Measurements from ENCODE around the gene MLLT3.

Gene MLLT3

DNA sequence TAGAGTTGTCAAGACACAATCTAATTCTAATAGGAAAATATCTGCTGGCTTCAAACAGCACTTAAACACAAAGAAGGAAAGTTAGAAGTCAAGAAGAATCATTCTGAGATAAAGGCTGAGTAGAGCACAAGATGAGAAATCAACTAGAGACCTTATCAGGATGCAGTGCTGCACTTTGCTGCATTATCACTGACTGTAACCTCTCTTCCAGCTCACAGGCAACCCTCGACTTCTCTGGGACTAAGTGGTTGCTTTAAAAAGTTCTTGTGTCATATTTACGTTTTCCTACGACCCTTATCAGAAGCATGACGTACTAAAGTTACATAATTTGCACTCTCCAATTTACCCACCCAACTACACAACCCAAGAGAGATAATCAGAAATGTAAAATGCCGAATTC is 176.1 kb downstream of the MLLT3 start:
- Histone ChIP-seq H2AFZ (ENCODE audit: low read depth, low read length) (no peak overlapping the region), H3K4me3 (ENCODE audit: low read length) (no peak overlapping the region), H3K9me3 (ENCODE audit: low read length) (no peaks in the 10 kb centered on the region), H3K36me3 (ENCODE audit: insufficient read depth, low read length) (peaks cover 10% of the 10 kb centered on the region), H3K4me1 (ENCODE audit: insufficient read depth, low read length) (no peaks in the 10 kb centered on the region), H3K27me3 (ENCODE audit: insufficient read depth, low read length) (no peaks in the 10 kb centered on the region)

DNA sequence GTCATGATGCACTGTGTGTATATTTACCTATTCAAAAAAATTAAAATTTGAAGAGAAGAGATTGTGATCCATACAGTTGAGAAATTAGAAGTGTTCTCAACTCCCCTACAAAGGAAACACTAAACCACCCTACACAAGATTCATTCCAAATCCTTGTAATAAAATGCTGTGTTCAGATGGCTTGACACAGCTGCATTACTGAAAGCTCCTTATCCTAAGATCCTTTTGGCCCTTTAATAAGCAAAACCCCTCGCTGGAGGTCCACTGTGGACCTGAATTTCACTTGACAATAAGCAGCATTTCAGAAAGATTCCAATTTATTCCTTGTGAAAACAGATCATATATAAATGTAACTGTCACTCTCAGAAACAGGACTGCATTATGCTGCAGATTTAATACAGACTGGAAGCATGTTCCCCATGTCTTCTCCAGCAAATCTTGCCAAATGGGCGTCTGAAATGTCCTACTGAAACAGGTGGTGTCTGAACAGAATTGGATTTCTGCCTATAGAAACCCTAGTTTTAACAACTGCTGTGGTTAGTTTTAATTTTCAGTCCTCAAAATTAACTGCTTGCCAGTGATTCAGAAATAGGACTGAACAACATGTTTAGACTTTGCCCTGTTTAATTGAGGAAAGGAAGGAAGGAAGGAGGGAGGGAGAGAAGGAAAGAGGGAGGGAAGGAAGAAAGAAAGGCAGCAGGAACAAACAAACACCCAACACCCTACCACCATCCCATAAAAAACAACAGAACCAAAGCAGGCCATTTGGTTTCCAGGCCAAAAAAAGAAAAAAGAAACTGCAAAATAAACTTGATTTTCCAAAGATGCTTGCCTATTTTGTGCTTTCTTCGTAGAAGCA is 179.6 kb downstream of the MLLT3 start:
- Histone ChIP-seq H3K27me3 (ENCODE audit: insufficient read depth, low read length) (no peaks in the 10 kb centered on the region), H3K9me3 (ENCODE audit: low read length) (no peaks in the 10 kb centered on the region), H3K4me3 (ENCODE audit: low read length) (no peak overlapping the region), H2AFZ (ENCODE audit: low read depth, low read length) (no peak overlapping the region), H3K4me1 (ENCODE audit: insufficient read depth, low read length) (no peaks in the 10 kb centered on the region), H3K36me3 (ENCODE audit: insufficient read depth, low read length) (peaks cover 8% of the 10 kb centered on the region)

DNA sequence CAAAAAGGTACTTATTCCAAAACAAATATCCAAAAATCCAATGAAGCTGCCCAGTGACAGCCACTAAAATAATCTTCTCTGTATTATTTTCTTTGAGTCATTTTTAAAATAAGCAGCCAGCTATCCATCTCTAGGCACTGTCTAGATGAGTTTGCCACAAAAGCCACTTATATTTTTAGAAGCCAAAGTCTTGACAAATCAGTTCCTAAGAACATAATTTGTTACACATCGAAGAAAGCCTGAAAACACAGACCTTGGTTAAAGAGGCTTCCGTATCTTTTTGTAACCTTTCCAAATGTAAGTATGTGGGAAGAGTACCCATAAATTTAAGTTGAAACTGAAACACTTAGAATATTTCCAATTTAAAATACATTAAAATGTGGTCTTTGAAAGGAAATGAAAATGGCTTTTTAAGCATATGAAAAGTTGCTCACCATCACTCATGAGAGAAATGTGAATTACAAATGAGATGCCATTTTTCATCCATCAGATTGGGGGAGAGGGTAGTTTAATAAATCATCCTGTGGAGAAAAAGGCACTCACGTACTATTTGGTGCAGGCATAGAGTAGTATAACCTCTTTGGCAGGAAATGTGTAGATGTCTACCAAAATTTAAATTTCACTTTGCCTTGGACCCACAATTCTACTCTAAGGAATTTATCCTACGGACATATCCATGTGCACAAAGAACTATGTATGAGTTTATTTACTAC is 180.4 kb downstream of the MLLT3 start:
- H3K4me1 ChIP-seq (ENCODE audit: insufficient read depth, low read length) = no peaks in the 10 kb centered on the region
- no peak overlapping the region for H3K4me3 ChIP-seq (ENCODE audit: low read length)
- H2AFZ ChIP-seq (ENCODE audit: low read depth, low read length) = no peak overlapping the region
- H3K27me3 ChIP-seq (ENCODE audit: insufficient read depth, low read length) = no peaks in the 10 kb centered on the region
- H3K9me3 ChIP-seq (ENCODE audit: low read length) = no peaks in the 10 kb centered on the region
- H3K36me3 ChIP-seq (ENCODE audit: insufficient read depth, low read length) = peaks cover 2% of the 10 kb centered on the region

DNA sequence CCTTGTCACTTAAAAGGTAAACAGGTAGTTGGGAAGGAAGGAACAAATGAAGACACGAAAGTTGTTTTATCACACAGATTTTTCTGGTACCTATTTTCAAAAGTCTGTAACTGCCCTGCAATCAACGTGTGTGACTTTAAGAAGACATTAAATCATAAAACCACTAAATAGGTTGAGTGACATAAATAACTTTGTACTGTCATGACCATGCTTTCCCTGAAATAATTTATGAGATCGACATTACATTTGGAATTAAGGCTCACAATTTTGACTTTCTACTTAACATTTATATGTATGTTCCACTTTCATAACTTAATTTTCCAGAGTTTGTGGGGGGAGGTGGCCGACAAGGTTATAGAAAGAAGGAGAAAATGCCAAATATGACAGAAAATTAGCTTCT is 181.1 kb downstream of the MLLT3 start:
- peaks cover 2% of the 10 kb centered on the region for H3K36me3 ChIP-seq (ENCODE audit: insufficient read depth, low read length)
- H3K4me3 ChIP-seq (ENCODE audit: low read length) = no peak overlapping the region
- H3K27me3 ChIP-seq (ENCODE audit: insufficient read depth, low read length) = no peaks in the 10 kb centered on the region
- no peaks in the 10 kb centered on the region for H3K9me3 ChIP-seq (ENCODE audit: low read length)
- H3K4me1 ChIP-seq (ENCODE audit: insufficient read depth, low read length) = no peaks in the 10 kb centered on the region
- no peak overlapping the region for H2AFZ ChIP-seq (ENCODE audit: low read depth, low read length)

DNA sequence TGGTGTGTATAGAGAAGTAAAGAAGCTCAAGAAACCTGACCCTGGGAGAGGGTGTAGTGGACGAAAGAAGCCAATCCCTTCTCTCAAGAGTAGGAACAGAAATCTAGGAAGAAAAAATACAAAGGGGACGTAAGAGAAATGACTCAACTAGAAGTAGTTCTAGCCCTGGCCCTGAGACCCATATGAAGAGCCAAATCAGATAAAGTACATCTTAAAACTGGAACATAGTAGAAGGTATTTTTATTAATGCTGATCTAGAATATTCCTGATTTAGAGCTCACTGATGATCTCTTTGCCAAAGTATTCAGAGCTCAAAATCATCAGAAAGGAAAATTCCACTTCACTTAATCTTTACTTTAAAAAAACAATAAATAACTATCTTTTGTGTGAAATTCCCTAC is 184.8 kb downstream of the MLLT3 start:
- Histone ChIP-seq H3K9me3 (ENCODE audit: low read length) (no peaks in the 10 kb centered on the region), H3K36me3 (ENCODE audit: insufficient read depth, low read length) (peaks cover 2% of the 10 kb centered on the region), H3K4me1 (ENCODE audit: insufficient read depth, low read length) (no peaks in the 10 kb centered on the region), H3K27me3 (ENCODE audit: insufficient read depth, low read length) (no peaks in the 10 kb centered on the region), H3K4me3 (ENCODE audit: low read length) (no peak overlapping the region), H2AFZ (ENCODE audit: low read depth, low read length) (no peak overlapping the region)

DNA sequence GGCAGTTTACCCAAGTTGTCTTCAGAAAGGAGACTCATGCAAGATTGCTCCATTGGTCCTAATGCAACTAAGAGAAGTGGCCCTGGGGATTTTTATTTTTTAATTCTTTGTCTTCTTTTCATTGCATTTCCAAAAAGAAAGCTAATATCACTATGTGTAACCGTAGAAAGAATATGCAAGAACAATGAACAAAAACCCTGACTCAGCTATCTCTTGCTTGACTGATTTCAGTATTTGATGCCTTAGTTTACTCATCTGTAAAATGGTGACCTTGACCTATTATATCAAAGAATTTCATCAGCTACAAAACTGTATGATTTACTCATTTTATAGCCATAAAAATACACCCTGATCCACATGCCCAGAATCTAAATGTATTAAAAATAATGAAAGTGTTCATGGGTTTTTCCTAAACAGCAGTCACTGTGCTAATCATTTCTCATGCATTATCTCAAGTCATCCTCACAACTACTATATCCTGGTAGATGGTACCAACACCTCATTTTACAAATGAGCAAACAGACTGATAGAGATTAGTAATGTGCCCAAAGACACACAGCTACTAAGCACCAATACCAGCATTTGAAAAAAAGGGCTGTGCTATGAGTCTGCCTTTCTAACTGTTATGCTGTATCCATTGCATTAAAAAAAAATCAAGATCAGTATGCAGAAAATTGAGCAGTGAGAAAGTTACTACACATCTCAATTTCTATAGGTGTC is 185.7 kb downstream of the MLLT3 start:
- Histone ChIP-seq H3K4me1 (ENCODE audit: insufficient read depth, low read length) (no peaks in the 10 kb centered on the region), H3K27me3 (ENCODE audit: insufficient read depth, low read length) (no peaks in the 10 kb centered on the region), H3K9me3 (ENCODE audit: low read length) (no peaks in the 10 kb centered on the region), H3K4me3 (ENCODE audit: low read length) (no peak overlapping the region), H3K36me3 (ENCODE audit: insufficient read depth, low read length) (peaks cover 2% of the 10 kb centered on the region), H2AFZ (ENCODE audit: low read depth, low read length) (no peak overlapping the region)

DNA sequence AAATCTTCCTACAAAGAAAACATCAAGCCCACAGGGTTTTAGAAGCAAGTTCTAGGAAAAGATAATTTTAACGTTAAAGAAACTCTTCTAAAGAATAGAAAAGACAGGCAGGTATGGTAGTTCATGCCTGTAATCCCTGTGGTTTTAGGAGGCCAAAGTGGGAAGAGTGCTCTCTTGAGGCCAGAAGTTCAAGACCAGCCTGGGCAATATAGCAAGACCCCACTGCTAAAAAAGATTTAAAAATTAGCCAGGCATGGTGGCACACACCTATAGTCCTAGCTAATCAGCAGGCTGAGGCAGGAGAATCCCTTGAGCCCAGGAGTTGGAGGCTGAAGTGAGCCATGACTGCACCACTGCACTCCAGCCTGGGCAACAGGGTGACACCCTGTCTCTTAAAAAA is 193.3 kb downstream of the MLLT3 start:
- Histone ChIP-seq H2AFZ (ENCODE audit: low read depth, low read length) (no peak overlapping the region), H3K4me3 (ENCODE audit: low read length) (no peak overlapping the region), H3K27me3 (ENCODE audit: insufficient read depth, low read length) (no peaks in the 10 kb centered on the region), H3K36me3 (ENCODE audit: insufficient read depth, low read length) (no peaks in the 10 kb centered on the region), H3K4me1 (ENCODE audit: insufficient read depth, low read length) (no peaks in the 10 kb centered on the region), H3K9me3 (ENCODE audit: low read length) (no peaks in the 10 kb centered on the region)

DNA sequence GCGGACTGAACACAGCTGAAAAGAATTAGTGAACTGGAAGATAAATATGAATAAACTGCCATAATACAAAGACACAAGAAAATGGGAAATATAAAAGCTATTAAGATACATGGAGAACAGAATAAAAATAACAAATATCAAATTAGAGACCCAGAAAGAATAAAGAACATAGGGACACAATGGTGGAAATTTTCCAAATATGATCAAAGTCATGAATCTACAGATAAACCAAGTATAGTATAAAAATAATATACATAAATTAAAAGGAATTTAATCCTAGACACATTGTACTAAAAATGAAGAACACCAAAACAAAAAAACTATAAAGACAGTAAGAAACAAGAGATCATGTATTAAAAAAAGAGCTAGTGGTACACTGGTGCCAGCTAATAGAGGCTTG is 194.9 kb downstream of the MLLT3 start:
- H3K4me3 ChIP-seq (ENCODE audit: low read length) = no peak overlapping the region
- no peaks in the 10 kb centered on the region for H3K4me1 ChIP-seq (ENCODE audit: insufficient read depth, low read length)
- H2AFZ ChIP-seq (ENCODE audit: low read depth, low read length) = no peak overlapping the region
- H3K36me3 ChIP-seq (ENCODE audit: insufficient read depth, low read length) = no peaks in the 10 kb centered on the region
- no peaks in the 10 kb centered on the region for H3K9me3 ChIP-seq (ENCODE audit: low read length)
- no peaks in the 10 kb centered on the region for H3K27me3 ChIP-seq (ENCODE audit: insufficient read depth, low read length)

DNA sequence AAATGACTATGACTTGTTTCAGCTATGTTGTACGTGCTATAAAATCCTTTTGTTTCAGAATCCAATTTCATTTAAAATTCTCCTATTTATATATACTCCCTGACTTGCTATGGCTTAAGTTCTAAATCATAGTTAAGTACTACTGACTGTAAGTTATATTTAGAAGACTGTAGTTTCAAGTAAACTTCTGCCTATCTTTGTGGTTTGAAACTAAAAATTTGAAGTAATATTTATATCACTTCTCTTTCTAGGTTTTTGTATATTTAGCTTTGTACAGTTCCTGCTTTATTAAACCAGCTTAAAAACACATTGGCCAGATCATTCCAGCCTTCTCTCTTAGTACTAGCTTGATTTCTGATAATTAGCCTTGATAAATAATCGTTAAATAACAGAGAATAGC is 196.3 kb downstream of the MLLT3 start:
- Histone ChIP-seq H3K36me3 (ENCODE audit: insufficient read depth, low read length) (no peaks in the 10 kb centered on the region), H3K27me3 (ENCODE audit: insufficient read depth, low read length) (no peaks in the 10 kb centered on the region), H2AFZ (ENCODE audit: low read depth, low read length) (no peak overlapping the region), H3K4me1 (ENCODE audit: insufficient read depth, low read length) (no peaks in the 10 kb centered on the region), H3K4me3 (ENCODE audit: low read length) (no peak overlapping the region), H3K9me3 (ENCODE audit: low read length) (no peaks in the 10 kb centered on the region)

DNA sequence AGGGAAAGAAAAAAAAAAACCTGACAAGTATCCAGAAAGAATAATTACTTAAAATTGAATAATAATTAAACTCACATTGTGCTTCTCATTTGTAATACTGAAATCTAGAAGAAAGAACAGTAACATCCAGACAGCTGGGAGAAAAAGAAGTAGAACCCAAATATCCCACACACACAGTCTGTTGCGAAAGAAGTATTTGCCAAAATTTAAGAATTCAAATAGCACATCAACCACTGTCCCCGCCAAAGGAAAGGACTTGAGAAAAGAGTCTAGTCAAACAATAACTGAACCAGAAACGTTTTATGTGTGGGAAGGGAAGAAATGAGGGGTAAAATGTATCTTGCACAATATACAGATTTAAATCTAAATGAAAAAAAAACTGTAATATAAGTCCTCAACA is 202.8 kb downstream of the MLLT3 start:
- H2AFZ ChIP-seq (ENCODE audit: low read depth, low read length) = no peak overlapping the region
- H3K4me1 ChIP-seq (ENCODE audit: insufficient read depth, low read length) = no peaks in the 10 kb centered on the region
- no peak overlapping the region for H3K4me3 ChIP-seq (ENCODE audit: low read length)
- no peaks in the 10 kb centered on the region for H3K9me3 ChIP-seq (ENCODE audit: low read length)
- no peaks in the 10 kb centered on the region for H3K36me3 ChIP-seq (ENCODE audit: insufficient read depth, low read length)
- H3K27me3 ChIP-seq (ENCODE audit: insufficient read depth, low read length) = no peaks in the 10 kb centered on the region

DNA sequence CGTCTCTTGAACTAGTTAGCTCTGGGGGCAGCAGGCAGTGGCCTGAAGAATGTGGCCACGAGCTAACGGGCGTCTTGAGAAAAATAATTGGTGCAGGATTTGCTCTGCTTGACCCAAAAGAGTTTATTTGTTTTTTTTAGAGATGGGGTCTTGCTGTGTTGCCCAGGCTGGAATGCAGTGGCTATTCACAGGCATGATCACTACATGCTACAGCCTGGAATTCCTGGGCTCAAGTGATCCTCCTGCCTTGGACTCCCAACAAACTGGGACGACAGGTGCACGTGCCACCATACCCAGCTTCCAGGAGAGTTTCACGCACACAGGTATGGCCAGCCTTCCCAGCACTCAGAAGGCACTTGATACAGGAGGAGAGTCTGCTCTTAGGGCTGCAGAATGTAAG is 203.8 kb downstream of the MLLT3 start:
- Histone ChIP-seq H3K9me3 (ENCODE audit: low read length) (no peaks in the 10 kb centered on the region), H3K27me3 (ENCODE audit: insufficient read depth, low read length) (no peaks in the 10 kb centered on the region), H3K4me3 (ENCODE audit: low read length) (no peak overlapping the region), H3K4me1 (ENCODE audit: insufficient read depth, low read length) (no peaks in the 10 kb centered on the region), H2AFZ (ENCODE audit: low read depth, low read length) (no peak overlapping the region), H3K36me3 (ENCODE audit: insufficient read depth, low read length) (peaks cover 3% of the 10 kb centered on the region)

DNA sequence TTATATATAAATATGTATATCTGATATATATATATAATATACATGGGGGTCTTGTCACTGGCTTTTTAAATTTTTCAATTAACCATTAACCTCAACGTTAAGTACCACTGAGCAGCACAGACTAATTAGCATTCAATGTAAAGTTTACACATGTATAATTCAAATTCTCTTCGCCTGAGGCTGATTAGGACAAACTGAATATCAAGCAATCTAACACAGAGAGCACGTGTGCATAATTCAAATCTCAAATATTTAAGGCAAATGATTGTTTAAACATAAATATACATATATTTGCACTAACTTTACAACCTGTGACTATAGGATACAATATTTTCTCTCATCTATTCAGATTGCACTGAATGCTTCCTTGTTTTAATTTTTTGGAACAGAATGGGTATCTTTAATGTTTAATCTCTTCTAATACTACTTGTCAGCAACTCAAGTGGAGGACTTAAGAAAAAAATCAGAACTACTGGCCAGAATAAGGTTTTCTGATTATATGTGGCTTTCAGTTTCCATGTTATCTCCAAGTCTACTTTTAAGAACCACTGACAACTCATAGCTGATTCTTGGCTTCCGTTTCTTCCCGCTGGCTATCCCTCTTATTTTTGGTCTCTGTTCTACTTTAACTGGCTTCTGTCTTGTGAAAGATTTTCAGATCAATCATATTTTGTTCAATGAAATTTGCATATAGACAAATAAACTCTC is 204.8 kb downstream of the MLLT3 start:
- no peak overlapping the region for H2AFZ ChIP-seq (ENCODE audit: low read depth, low read length)
- no peaks in the 10 kb centered on the region for H3K27me3 ChIP-seq (ENCODE audit: insufficient read depth, low read length)
- H3K4me3 ChIP-seq (ENCODE audit: low read length) = no peak overlapping the region
- H3K4me1 ChIP-seq (ENCODE audit: insufficient read depth, low read length) = no peaks in the 10 kb centered on the region
- H3K9me3 ChIP-seq (ENCODE audit: low read length) = no peaks in the 10 kb centered on the region
- H3K36me3 ChIP-seq (ENCODE audit: insufficient read depth, low read length) = peaks cover 4% of the 10 kb centered on the region

DNA sequence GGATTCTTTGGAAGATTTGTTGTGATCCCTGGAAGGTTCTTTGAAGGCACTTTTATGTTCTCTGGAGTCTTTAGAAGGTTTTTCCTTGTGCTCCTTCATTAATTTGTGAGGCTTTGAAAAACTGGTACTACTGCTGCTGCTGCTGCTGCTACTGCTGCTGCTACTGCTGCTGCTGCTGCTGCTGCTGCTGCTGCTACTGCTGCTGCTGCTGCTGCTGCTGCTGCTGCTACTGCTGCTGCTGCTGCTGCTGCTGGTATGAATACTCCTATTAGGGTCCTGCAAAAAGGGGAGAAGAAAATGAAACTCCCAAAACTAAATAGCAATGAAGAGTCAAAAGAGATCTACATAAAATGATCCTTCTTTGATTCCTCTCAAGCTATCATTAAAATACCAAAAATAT is 208.1 kb downstream of the MLLT3 start:
- no peaks in the 10 kb centered on the region for H3K27me3 ChIP-seq (ENCODE audit: insufficient read depth, low read length)
- no peak overlapping the region for H2AFZ ChIP-seq (ENCODE audit: low read depth, low read length)
- H3K9me3 ChIP-seq (ENCODE audit: low read length) = no peaks in the 10 kb centered on the region
- peaks cover 11% of the 10 kb centered on the region for H3K36me3 ChIP-seq (ENCODE audit: insufficient read depth, low read length)
- H3K4me3 ChIP-seq (ENCODE audit: low read length) = no peak overlapping the region
- no peaks in the 10 kb centered on the region for H3K4me1 ChIP-seq (ENCODE audit: insufficient read depth, low read length)
